GM12878 (cell line): ENCODE measurements around the gene PTPRC. TPM values are rescaled to one million over a fixed set of nuclear protein-coding genes. Genes with fewer than 3 reads are reported as not detected.

Experiments
- ATAC-seq: fragments of 200-7000 bp; cut with Tn5 transposase; 3 replicates; pipeline ENCODE4 v1.9.1; 2020; ENCODE audit warnings: mild to moderate bottlenecking, moderate library complexity
- BruUV-seq: library from RNA; stranded (reverse); fragments of 400-500 nt; replicated peaks from 2 replicates; lab custom pipeline; 2021; lab: Mats Ljungman, UMichigan
- CTCF ChIA-PET: fragments of 300-600 bp; sonication (Branson Sonifier 250); formaldehyde crosslinking; extraction: SDS; loops from one replicate; lab custom pipeline; 2021; ENCODE audit warnings: inconsistent platforms; lab: Yijun Ruan, JAX
- POLR2A ChIA-PET: fragments of 350-600 bp; formaldehyde crosslinking; extraction: SDS; loops from one replicate; lab custom pipeline; 2021; ENCODE audit warnings: inconsistent platforms; lab: Charles Lee
- RAD21 ChIA-PET: fragments of 300-600 bp; sonication (Branson Sonifier 250); formaldehyde crosslinking; loops from one replicate; lab custom pipeline; 2023; ENCODE audit warnings: antibody characterized with exemption; ENCODE audit not compliant: unreplicated experiment; lab: Charles Lee
- SMC1A ChIA-PET: fragments of 300-600 bp; sonication (Branson Sonifier 250); formaldehyde crosslinking; loops from one replicate; lab custom pipeline; 2023; ENCODE audit not compliant: unreplicated experiment, uncharacterized antibody; lab: Charles Lee
- DNase-seq: peaks from one replicate; pipeline ENCODE4 v3.0.0-alpha.2; 2011; ENCODE audit warnings: low read depth, low spot score
- FAIRE-seq: peaks from 3 replicates; lab custom pipeline; 2011; peaks lifted over from hg19 to GRCh38; lab: Jason Lieb, UNC
- H2AFZ ChIP-seq: 2 replicates; pipeline ENCODE4 v1.6.0; 2011; ENCODE audit warnings: low read depth, low read length, control low read depth; ENCODE audit not compliant: control insufficient read depth
- H3K27ac ChIP-seq: 2 replicates; pipeline ENCODE4 v1.5.1; 2011; ENCODE audit warnings: control low read depth; ENCODE audit not compliant: control insufficient read depth, insufficient read depth
- H3K27me3 ChIP-seq, 2 experiments: replicated peaks in 1 of 2; 2 replicates each; pipeline versions ENCODE4 v1.6.0 to v1.6.1; 2011; ENCODE audit warnings: low read length in 1 of 2; ENCODE audit not compliant: control insufficient read depth in 2 of 2, insufficient read depth in 2 of 2
- H3K36me3 ChIP-seq, 2 experiments: 2 replicates each; pipeline ENCODE4 v1.5.1; 2011; ENCODE audit warnings: low read length in 1 of 2; ENCODE audit not compliant: control insufficient read depth in 2 of 2, insufficient read depth in 2 of 2
- H3K4me1 ChIP-seq: 2 replicates; pipeline ENCODE4 v1.6.1; 2011; ENCODE audit warnings: mild to moderate bottlenecking, low read length, moderate library complexity, mixed read lengths; ENCODE audit not compliant: control insufficient read depth, insufficient read depth
- H3K4me2 ChIP-seq: 2 replicates; pipeline ENCODE4 v1.6.0; 2011; ENCODE audit warnings: control low read depth; ENCODE audit not compliant: control insufficient read depth, insufficient read depth
- H3K4me3 ChIP-seq: fragments of 200-600 bp; sonication (generic); 2 replicates; pipeline ENCODE4 v1.5.1; 2016
- H3K79me2 ChIP-seq: 2 replicates; pipeline ENCODE4 v1.6.0; 2011; ENCODE audit warnings: low read length; ENCODE audit not compliant: control insufficient read depth, insufficient read depth
- H3K9ac ChIP-seq: 2 replicates; pipeline ENCODE4 v1.8.0; 2011; ENCODE audit warnings: low read length, control low read depth, mixed read lengths; ENCODE audit not compliant: control insufficient read depth, insufficient read depth
- H3K9me3 ChIP-seq: replicated peaks from 3 replicates; pipeline ENCODE4 v1.5.1; 2011; ENCODE audit warnings: mild to moderate bottlenecking, low read length; ENCODE audit not compliant: control insufficient read depth, insufficient read depth
- H4K20me1 ChIP-seq: 2 replicates; pipeline ENCODE4 v1.6.0; 2011; ENCODE audit not compliant: control insufficient read depth, insufficient read depth
- CREB1 ChIP-seq: IDR thresholded peaks from 2 replicates; pipeline ENCODE4 v1.6.1; 2012; ENCODE audit warnings: low read depth, mild to moderate bottlenecking, inconsistent platforms
- CREM ChIP-seq: IDR thresholded peaks from 2 replicates; pipeline ENCODE4 v1.6.1; 2014; ENCODE audit warnings: antibody characterized with exemption, low read depth
- HDAC6 ChIP-seq: fragments of 200-600 bp; sonication (generic); IDR thresholded peaks from one replicate; pipeline ENCODE4 v1.8.0; 2017; ENCODE audit warnings: antibody characterized with exemption; ENCODE audit not compliant: unreplicated experiment
- HDGF ChIP-seq: fragments of 450-650 bp; IDR thresholded peaks from 2 replicates; pipeline ENCODE4 v1.6.1; 2016; ENCODE audit warnings: antibody characterized with exemption
- IRF4 ChIP-seq: IDR thresholded peaks from 2 replicates; pipeline ENCODE4 v1.6.1; 2011; ENCODE audit warnings: low read depth, low read length
- MLLT1 ChIP-seq: fragments of 450-650 bp; IDR thresholded peaks from 2 replicates; pipeline ENCODE4 v1.6.1; 2016; ENCODE audit warnings: mild to moderate bottlenecking
- RAD21 ChIP-seq: IDR thresholded peaks from 2 replicates; pipeline ENCODE4 v1.6.1; 2011; ENCODE audit warnings: mild to moderate bottlenecking, low read depth, low read length, moderate library complexity; ENCODE audit not compliant: insufficient read depth
- REST ChIP-seq: IDR thresholded peaks from 2 replicates; pipeline ENCODE4 v1.6.1; 2012; ENCODE audit warnings: mild to moderate bottlenecking, low read depth, low read length
- TCF12 ChIP-seq: IDR thresholded peaks from 2 replicates; pipeline ENCODE4 v1.6.1; 2011; ENCODE audit warnings: low read depth, mild to moderate bottlenecking, low read length
- ZBTB40 ChIP-seq: fragments of 450-650 bp; IDR thresholded peaks from 2 replicates; pipeline ENCODE4 v1.6.1; 2016; ENCODE audit warnings: mild to moderate bottlenecking, moderate library complexity, borderline replicate concordance
- ZNF274 ChIP-seq: IDR thresholded peaks from one replicate; pipeline ENCODE4 v1.8.0; 2011; ENCODE audit not compliant: insufficient read length, insufficient read depth
- WGBS: methylation state at CpG from one replicate; pipeline ENCODE4 v1.1.6; 2016; ENCODE audit warnings: low lambda C conversion rate; ENCODE audit not compliant: insufficient replicate concordance, insufficient coverage; ENCODE audit errors: missing lambda C conversion rate; 5-methylcytosine and 5-hydroxymethylcytosine counted together
- in situ Hi-C: fragments of 300-500 bp; cut with MboI; formaldehyde crosslinking; loops from 9 replicates; pipeline ENCODE4 v1.14.3; 2018; ENCODE audit warnings: mixed read lengths
- intact Hi-C: fragments of 100-400 bp; cut with micrococcal nuclease; formaldehyde crosslinking; loops from one replicate; pipeline ENCODE4 v1.14.2; 2022; ENCODE audit not compliant: unreplicated experiment
- polyA plus RNA-seq, 11 experiments: library from polyadenylated mRNA; depleted of rRNA in 4 of 11; unstranded in 6 of 11; stranded (reverse) in 5 of 11; fragments of >200 nt; fragmentation: Nextera tagmentation in 4 of 11; fragmentation: Illumina TruSeq in 1 of 11; extraction: Ambion mirVana in 4 of 11; extraction: Trizol in 1 of 11; gene quantifications; 1 replicate in 1 of 11; 2 replicates in 10 of 11; pipeline versions ENCODE4 v1.2.1 to v1.2.3, GENCODE V29; 2011 to 2016; ENCODE audit warnings: inconsistent platforms in 2 of 11, missing spikeins in 2 of 11, low read depth in 1 of 11
- total RNA-seq, 4 experiments: library from RNA; depleted of rRNA in 3 of 4; stranded (reverse); fragments of >200 nt in 3 of 4; fragmentation: Illumina TruSeq in 1 of 4; extraction: Trizol in 1 of 4; gene quantifications; 2 replicates each; pipeline versions ENCODE4 v1.2.1 to v1.2.3, GENCODE V29; 2013 to 2021
- TF ChIP-seq, protein P1 (sequence below), 3 experiments: IDR thresholded peaks in 2 of 3; conservative IDR thresholded peaks in 1 of 3; 2 replicates each; pipeline ENCODE4 v1.5.1; 2011; ENCODE audit warnings: low read depth in 3 of 3, low read length in 3 of 3, mild to moderate bottlenecking in 3 of 3, control low read depth in 2 of 3, moderate library complexity in 2 of 3, inconsistent platforms in 1 of 3, mixed read lengths in 1 of 3; ENCODE audit not compliant: control insufficient read depth in 2 of 3, insufficient read depth in 1 of 3; ENCODE audit errors: extremely low read depth in 1 of 3

Gene PTPRC
- total and polyA plus RNA-seq, 10 of the 15 experiments (the other 5 are each of a cell fraction or from before 2014, with no cell fraction given): 72.9 to 221 (median 118) TPM

DNA sequence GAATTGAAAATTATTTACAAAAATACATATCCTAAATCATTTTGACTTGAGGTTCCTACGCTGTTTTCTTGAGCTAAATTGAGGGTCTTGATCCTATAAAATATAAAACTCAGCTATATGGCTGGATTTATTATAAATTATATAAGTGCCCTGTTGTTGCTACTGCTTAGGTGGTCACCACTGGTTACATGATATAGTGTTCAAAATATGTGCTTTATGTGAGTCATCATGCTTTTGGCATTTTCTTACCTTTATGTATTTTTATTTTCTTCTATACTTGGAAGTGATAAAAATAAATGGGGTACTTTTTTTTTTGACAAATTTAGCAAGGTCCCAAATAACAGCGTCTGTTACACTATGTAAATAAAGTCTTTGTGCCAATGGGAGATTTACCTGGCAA lies 31.1 kb upstream of the PTPRC start (continued):
- no peak for TF ChIP-seq CREB1
- no peak for TF ChIP-seq HDGF
- TF ChIP-seq REST: no peak
- TF ChIP-seq, protein P1, sequence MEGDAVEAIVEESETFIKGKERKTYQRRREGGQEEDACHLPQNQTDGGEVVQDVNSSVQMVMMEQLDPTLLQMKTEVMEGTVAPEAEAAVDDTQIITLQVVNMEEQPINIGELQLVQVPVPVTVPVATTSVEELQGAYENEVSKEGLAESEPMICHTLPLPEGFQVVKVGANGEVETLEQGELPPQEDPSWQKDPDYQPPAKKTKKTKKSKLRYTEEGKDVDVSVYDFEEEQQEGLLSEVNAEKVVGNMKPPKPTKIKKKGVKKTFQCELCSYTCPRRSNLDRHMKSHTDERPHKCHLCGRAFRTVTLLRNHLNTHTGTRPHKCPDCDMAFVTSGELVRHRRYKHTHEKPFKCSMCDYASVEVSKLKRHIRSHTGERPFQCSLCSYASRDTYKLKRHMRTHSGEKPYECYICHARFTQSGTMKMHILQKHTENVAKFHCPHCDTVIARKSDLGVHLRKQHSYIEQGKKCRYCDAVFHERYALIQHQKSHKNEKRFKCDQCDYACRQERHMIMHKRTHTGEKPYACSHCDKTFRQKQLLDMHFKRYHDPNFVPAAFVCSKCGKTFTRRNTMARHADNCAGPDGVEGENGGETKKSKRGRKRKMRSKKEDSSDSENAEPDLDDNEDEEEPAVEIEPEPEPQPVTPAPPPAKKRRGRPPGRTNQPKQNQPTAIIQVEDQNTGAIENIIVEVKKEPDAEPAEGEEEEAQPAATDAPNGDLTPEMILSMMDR (IDR thresholded peaks at IDR 0.05 in 2 of 3, conservative IDR thresholded peaks at IDR 0.05 in 1 of 3; ENCODE audit: control insufficient read depth in 2 of 3, extremely low read depth in 1 of 3, insufficient read depth in 1 of 3, low read depth in 3 of 3, low read length in 3 of 3): no peak
- no peak for TF ChIP-seq IRF4
- no peak for TF ChIP-seq CREM
- no peak for TF ChIP-seq RAD21

DNA sequence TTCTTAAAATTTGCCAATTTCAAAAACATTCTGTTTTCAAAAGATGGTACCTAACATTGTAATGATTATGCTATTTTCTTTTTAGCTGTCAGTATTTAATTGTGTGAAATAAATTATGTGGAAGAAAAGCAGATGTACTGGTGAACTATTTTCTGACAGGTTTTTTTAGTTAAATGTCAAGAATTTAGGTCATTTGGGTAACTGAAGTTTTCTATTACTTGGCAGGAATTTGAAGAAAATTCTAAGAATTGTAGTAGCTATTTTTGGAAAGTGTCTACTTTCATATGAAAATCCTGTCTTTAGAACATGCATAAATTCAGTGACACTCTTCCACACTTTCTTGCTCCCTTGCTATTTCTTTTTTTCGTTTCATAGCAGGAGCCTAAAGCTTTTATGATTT lies 28.5 kb upstream of the PTPRC start:
- ChIA-PET POLR2A (interaction anchor here (1.1 to 2.0 kb wide), 4 partner anchors 8 to 12 kb away, joined by 4 to 11 read pairs (median 6); no protein-coding TSS in a partner anchor), CTCF (interaction anchor here (0.7 to 2.5 kb wide), 4 partner anchors 10 to 85 kb away, joined by 3 to 14 read pairs (median 4); no protein-coding TSS in a partner anchor), SMC1A (interaction anchor here (1.0 to 10.1 kb wide), 13 partner anchors 8 to 114 kb away, joined by 3 to 183 read pairs (median 4); no protein-coding TSS in a partner anchor), RAD21 (interaction anchor here (0.8 to 2.8 kb wide), 5 partner anchors 10 to 143 kb away, joined by 3 to 32 read pairs (median 5); no protein-coding TSS in a partner anchor)
- Histone ChIP-seq H3K79me2 (no peaks in the 10 kb centered on the region), H4K20me1 (no peaks in the 10 kb centered on the region), H3K4me3 (no peak overlapping the region), H3K9me3 (no peaks in the 10 kb centered on the region), H3K4me1 (no peaks in the 10 kb centered on the region), H3K9ac (no peak overlapping the region), H3K4me2 (no peak overlapping the region), H3K36me3 (no peaks in the 10 kb centered on the region), H3K27ac (no peak overlapping the region), H2AFZ (no peak overlapping the region), H3K27me3 (no peaks in the 10 kb centered on the region)
- FAIRE-seq: no peak
- in situ Hi-C loops (no loop called here), intact Hi-C loops (no loop called here)
- no peak for DNase-seq
- 87% methylated on average over 1 of the region's 1 CpG for WGBS
- no TSS peak for BruUV-seq
- ATAC-seq: no peak
- TF ChIP-seq MLLT1: no peak
- TF ChIP-seq ZBTB40: no peak
- no peak for TF ChIP-seq ZNF274
- TF ChIP-seq TCF12: no peak
- TF ChIP-seq HDAC6: no peak
